Endothelial cell of umbilical vein (primary cell): ENCODE measurements around the gene POLR2L. TPM values are rescaled to one million over a fixed set of nuclear protein-coding genes. Genes with fewer than 3 reads are reported as not detected.

Source experiments
- BruUV-seq: library from RNA; stranded (reverse); fragments of 400-500 nt; replicated peaks from 2 replicates; lab custom pipeline; 2021; lab: Mats Ljungman, UMichigan
- CTCF ChIA-PET: fragments of 300-600, 350-600 bp; sonication (Branson Sonifier 250); formaldehyde crosslinking; loops from one replicate; lab custom pipeline; 2021; ENCODE audit warnings: antibody characterized with exemption, inconsistent platforms; lab: Charles Lee
- POLR2A ChIA-PET: fragments of 300-600, 350-600 bp; sonication (Branson Sonifier 250); formaldehyde crosslinking; loops from one replicate; lab custom pipeline; 2021; ENCODE audit warnings: antibody characterized with exemption, inconsistent platforms; lab: Charles Lee
- DNase-seq: peaks from one replicate; pipeline ENCODE4 v3.0.0-alpha.2; 2011; ENCODE audit warnings: low read depth, low spot score
- FAIRE-seq: peaks from 2 replicates; lab custom pipeline; 2011; peaks lifted over from hg19 to GRCh38; lab: Jason Lieb, UNC
- H2AFZ ChIP-seq: 2 replicates; pipeline ENCODE4 v1.6.0; 2012; ENCODE audit warnings: low read depth, low read length, control low read depth, inconsistent platforms
- H3K27ac ChIP-seq: 2 replicates; pipeline ENCODE4 v1.5.1; 2011; ENCODE audit warnings: low read depth, mild to moderate bottlenecking, control low read depth, low read length, moderate library complexity; ENCODE audit not compliant: insufficient read depth
- H3K27me3 ChIP-seq, 2 experiments: 2 replicates each; pipeline versions ENCODE4 v1.6.0 to v1.6.1; 2011; ENCODE audit warnings: low read length in 2 of 2, mixed read lengths in 1 of 2; ENCODE audit not compliant: control insufficient read depth in 2 of 2, insufficient read depth in 2 of 2
- H3K36me3 ChIP-seq, 2 experiments: 2 replicates in 1 of 2; 3 replicates in 1 of 2; pipeline ENCODE4 v1.5.1; 2011; ENCODE audit warnings: low read length in 2 of 2, mild to moderate bottlenecking in 1 of 2, moderate library complexity in 1 of 2; ENCODE audit not compliant: control insufficient read depth in 2 of 2, insufficient read depth in 2 of 2; ENCODE audit errors: extremely low read depth in 1 of 2
- H3K4me1 ChIP-seq: 3 replicates; pipeline ENCODE4 v1.5.1; 2011; ENCODE audit warnings: mild to moderate bottlenecking, low read length; ENCODE audit not compliant: control insufficient read depth, insufficient read depth; ENCODE audit errors: extremely low read depth
- H3K4me2 ChIP-seq: 2 replicates; pipeline ENCODE4 v1.6.1; 2011; ENCODE audit warnings: low read length, control low read depth, mixed read lengths; ENCODE audit not compliant: insufficient read depth
- H3K4me3 ChIP-seq, 3 experiments: fragments of 200-600 bp in 1 of 3; sonication (generic), shearing (Covaris generic) in 1 of 3; replicated peaks in 1 of 3; 2 replicates each; pipeline ENCODE4 v1.5.1; 2011 to 2016; ENCODE audit warnings: control low read depth in 3 of 3, low read length in 3 of 3, mild to moderate bottlenecking in 2 of 3, inconsistent platforms in 1 of 3, low read depth in 1 of 3, moderate library complexity in 1 of 3; ENCODE audit not compliant: insufficient read depth in 1 of 3
- H3K79me2 ChIP-seq: 2 replicates; pipeline ENCODE4 v1.6.0; 2012; ENCODE audit warnings: low read length, inconsistent platforms; ENCODE audit not compliant: control insufficient read depth, insufficient read depth
- H3K9ac ChIP-seq: replicated peaks from 2 replicates; pipeline ENCODE3; 2011; ENCODE audit warnings: low read length, control low read depth; ENCODE audit not compliant: insufficient read depth; ENCODE audit errors: extremely low read depth
- H3K9me1 ChIP-seq: replicated peaks from 3 replicates; pipeline ENCODE4 v1.6.0; 2011; ENCODE audit warnings: mild to moderate bottlenecking, low read length; ENCODE audit not compliant: control insufficient read depth, insufficient read depth; ENCODE audit errors: extremely low read depth
- H3K9me3 ChIP-seq: replicated peaks from 2 replicates; pipeline ENCODE4 v1.5.1; 2012; ENCODE audit warnings: low read length, inconsistent platforms; ENCODE audit not compliant: control insufficient read depth, insufficient read depth
- H4K20me1 ChIP-seq: replicated peaks from 2 replicates; pipeline ENCODE3; 2011; ENCODE audit warnings: mild to moderate bottlenecking, low read length; ENCODE audit not compliant: control insufficient read depth, insufficient read depth; ENCODE audit errors: extremely low read depth
- EZH2 ChIP-seq: IDR thresholded peaks from 2 replicates; pipeline ENCODE4 v1.6.1; 2012; ENCODE audit warnings: borderline replicate concordance, low read depth, mild to moderate bottlenecking, moderate library complexity, low read length, inconsistent platforms; ENCODE audit not compliant: severe bottlenecking
- FOS ChIP-seq: IDR thresholded peaks from 2 replicates; pipeline ENCODE4 v1.6.1; 2011; ENCODE audit warnings: mild to moderate bottlenecking, low read length, moderate library complexity, borderline replicate concordance; ENCODE audit not compliant: insufficient read depth
- GATA2 ChIP-seq: IDR thresholded peaks from 2 replicates; pipeline ENCODE4 v1.7.0; 2011; ENCODE audit warnings: low read depth, mild to moderate bottlenecking, moderate library complexity, mixed read lengths, low read length; ENCODE audit not compliant: insufficient read length, insufficient read depth
- JUN ChIP-seq: IDR thresholded peaks from 2 replicates; pipeline ENCODE4 v1.6.1; 2011; ENCODE audit warnings: borderline replicate concordance, low read depth; ENCODE audit not compliant: insufficient read length, insufficient read depth
- MAX ChIP-seq: IDR thresholded peaks from 2 replicates; pipeline ENCODE4 v1.6.1; 2011; ENCODE audit not compliant: insufficient read depth, insufficient read length
- MYC ChIP-seq: IDR thresholded peaks from one replicate; pipeline ENCODE4 v1.6.1; 2011; ENCODE audit warnings: mild to moderate bottlenecking, low read depth, low read length
- POLR2A ChIP-seq: IDR thresholded peaks from 2 replicates; pipeline ENCODE4 v1.6.1; 2012; ENCODE audit warnings: low read depth, mild to moderate bottlenecking, control low read depth, low read length
- POLR2AphosphoS5 ChIP-seq: IDR thresholded peaks from 2 replicates; pipeline ENCODE4 v1.6.1; 2012; ENCODE audit warnings: low read depth, mild to moderate bottlenecking, control low read depth, low read length, moderate library complexity; ENCODE audit not compliant: insufficient read depth
- dilution Hi-C: fragments of 300-500 bp; cut with MboI; formaldehyde crosslinking; loops from one replicate; pipeline ENCODE4 v1.15.0; 2019; ENCODE audit warnings: low sequenced_read_pairs; ENCODE audit not compliant: extremely low pct_ligation_motif_present
- intact Hi-C: fragments of 100-400 bp; cut with micrococcal nuclease; formaldehyde crosslinking; loops from one replicate; pipeline ENCODE4 v1.10.0; 2022
- polyA plus RNA-seq, 4 experiments: library from polyadenylated mRNA; depleted of rRNA in 3 of 4; stranded (reverse) in 3 of 4; unstranded in 1 of 4; fragments of >200 nt; gene quantifications; 2 replicates each; pipeline versions ENCODE4 v1.2.1 to v1.2.3, GENCODE V29; 2011 to 2012; ENCODE audit warnings: missing spikeins in 1 of 4
- total RNA-seq: library from RNA; stranded (reverse); gene quantifications from 2 replicates; pipeline ENCODE4 v1.2.3, GENCODE V29; 2021
- TF ChIP-seq, protein P1 (sequence below), 2 donors: IDR thresholded peaks; 1 replicate in 1 of 2; 2 replicates in 1 of 2; pipeline ENCODE4 v1.5.1; 2011; ENCODE audit warnings: low read length in 2 of 2, mild to moderate bottlenecking in 2 of 2, moderate library complexity in 2 of 2, control low read depth in 1 of 2, inconsistent platforms in 1 of 2, low read depth in 1 of 2; ENCODE audit not compliant: insufficient read depth in 1 of 2; ENCODE audit errors: extremely low read depth in 1 of 2

Gene POLR2L
- total and polyA plus RNA-seq, 2 donors (not counting 3 experiments of a cell fraction or from before 2014, with no cell fraction given), result 146 to 259 TPM

GRCh38 chr11:876545-876944, 34.2 kb upstream of the POLR2L start:
- H3K9ac ChIP-seq, result no peak overlapping the region
- no peak for FAIRE-seq

More at GRCh38 chr11:876545-876944, 34.2 kb upstream of the POLR2L start:
- Histone ChIP-seq H3K4me3 (no peak overlapping the region), H3K27me3 (no peaks in the 10 kb centered on the region), H3K4me2 (no peak overlapping the region), H3K9me1 (no peaks in the 10 kb centered on the region), H3K9me3 (no peaks in the 10 kb centered on the region), H3K79me2 (no peaks in the 10 kb centered on the region), H3K4me1 (no peaks in the 10 kb centered on the region), H2AFZ (no peak overlapping the region), H3K36me3 (peaks cover 0 to 3% of the 10 kb centered on the region in 2 experiments), H4K20me1 (no peaks in the 10 kb centered on the region), H3K27ac (no peak overlapping the region)
- CTCF ChIA-PET, result interaction anchor here (1.4 kb wide), 1 partner anchor 28 kb away, joined by 4 read pairs; no protein-coding TSS in a partner anchor
- dilution Hi-C loops (no loop called here), intact Hi-C loops (no loop called here)
- no peak for DNase-seq
- BruUV-seq, result no TSS peak
- POLR2A ChIA-PET, result no interaction called here
- no peak for TF ChIP-seq MAX
- no peak for TF ChIP-seq EZH2
- TF ChIP-seq FOS, result no peak
- TF ChIP-seq GATA2, result no peak
- no peak for TF ChIP-seq POLR2A
- TF ChIP-seq JUN, result no peak
- no peak for TF ChIP-seq POLR2AphosphoS5
- TF ChIP-seq MYC, result no peak
- TF ChIP-seq, protein P1, sequence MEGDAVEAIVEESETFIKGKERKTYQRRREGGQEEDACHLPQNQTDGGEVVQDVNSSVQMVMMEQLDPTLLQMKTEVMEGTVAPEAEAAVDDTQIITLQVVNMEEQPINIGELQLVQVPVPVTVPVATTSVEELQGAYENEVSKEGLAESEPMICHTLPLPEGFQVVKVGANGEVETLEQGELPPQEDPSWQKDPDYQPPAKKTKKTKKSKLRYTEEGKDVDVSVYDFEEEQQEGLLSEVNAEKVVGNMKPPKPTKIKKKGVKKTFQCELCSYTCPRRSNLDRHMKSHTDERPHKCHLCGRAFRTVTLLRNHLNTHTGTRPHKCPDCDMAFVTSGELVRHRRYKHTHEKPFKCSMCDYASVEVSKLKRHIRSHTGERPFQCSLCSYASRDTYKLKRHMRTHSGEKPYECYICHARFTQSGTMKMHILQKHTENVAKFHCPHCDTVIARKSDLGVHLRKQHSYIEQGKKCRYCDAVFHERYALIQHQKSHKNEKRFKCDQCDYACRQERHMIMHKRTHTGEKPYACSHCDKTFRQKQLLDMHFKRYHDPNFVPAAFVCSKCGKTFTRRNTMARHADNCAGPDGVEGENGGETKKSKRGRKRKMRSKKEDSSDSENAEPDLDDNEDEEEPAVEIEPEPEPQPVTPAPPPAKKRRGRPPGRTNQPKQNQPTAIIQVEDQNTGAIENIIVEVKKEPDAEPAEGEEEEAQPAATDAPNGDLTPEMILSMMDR (IDR thresholded peaks at IDR 0.05; ENCODE audit: extremely low read depth in 1 of 2, insufficient read depth in 1 of 2, low read depth in 1 of 2, low read length in 2 of 2), result no peak
